AG09319 (cell line): Measurements from ENCODE around the gene HSD17B8.

Source experiments
- DNase-seq: peaks from one replicate; pipeline ENCODE4 v3.0.0-alpha.2; 2010; ENCODE audit warnings: low read depth; ENCODE audit errors: extremely low read depth
- TF ChIP-seq, protein P1 (sequence below): IDR thresholded peaks from 2 replicates; pipeline ENCODE4 v1.5.1; 2011; ENCODE audit warnings: low read depth, mild to moderate bottlenecking, inconsistent platforms, low read length, moderate library complexity

HSD17B8 gene

DNA sequence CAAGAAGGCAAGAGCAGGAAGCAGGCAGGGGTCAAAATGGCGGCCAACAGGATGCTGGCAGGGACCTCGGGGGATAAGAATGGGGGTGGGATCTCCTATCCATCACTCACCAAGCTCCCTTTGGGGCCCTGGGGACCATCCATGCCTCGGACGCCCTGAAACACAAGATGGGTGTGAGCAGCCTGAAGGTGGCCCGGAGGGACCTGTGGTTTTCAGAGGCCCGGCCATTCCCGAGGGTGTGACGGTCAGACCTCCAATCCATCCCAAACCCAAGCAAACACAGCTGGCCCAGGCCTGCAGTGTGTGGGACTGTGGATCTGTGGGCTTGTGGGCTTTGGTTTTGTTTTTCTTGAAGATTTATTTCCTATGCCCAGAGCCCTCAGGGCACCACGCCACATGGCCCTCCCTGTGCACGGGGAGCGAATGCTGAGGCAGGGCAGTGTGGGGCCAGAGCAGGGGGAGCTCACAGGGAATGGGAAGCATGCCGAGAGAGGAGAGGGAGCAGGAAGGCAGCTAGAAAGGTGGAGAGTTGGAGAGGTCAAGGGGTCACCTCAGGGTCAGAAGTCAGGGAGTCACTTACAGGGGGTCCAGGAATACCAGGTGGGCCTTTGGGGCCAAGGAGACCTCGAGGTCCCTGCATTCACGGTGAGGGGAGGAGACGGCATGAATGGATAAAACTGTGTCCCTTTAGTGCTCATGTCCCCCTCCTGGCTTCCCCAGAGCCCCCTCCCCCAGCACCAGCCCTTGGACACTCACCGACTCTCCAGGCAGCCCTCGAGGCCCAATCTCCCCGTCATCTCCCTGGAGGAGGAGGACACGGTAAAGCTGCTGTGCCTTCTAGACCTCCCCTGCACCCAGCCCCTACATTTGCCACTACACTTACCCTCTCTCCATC lies 26.7 kb upstream of the HSD17B8 start:
- DNase-seq = no peak
- TF ChIP-seq, protein P1, sequence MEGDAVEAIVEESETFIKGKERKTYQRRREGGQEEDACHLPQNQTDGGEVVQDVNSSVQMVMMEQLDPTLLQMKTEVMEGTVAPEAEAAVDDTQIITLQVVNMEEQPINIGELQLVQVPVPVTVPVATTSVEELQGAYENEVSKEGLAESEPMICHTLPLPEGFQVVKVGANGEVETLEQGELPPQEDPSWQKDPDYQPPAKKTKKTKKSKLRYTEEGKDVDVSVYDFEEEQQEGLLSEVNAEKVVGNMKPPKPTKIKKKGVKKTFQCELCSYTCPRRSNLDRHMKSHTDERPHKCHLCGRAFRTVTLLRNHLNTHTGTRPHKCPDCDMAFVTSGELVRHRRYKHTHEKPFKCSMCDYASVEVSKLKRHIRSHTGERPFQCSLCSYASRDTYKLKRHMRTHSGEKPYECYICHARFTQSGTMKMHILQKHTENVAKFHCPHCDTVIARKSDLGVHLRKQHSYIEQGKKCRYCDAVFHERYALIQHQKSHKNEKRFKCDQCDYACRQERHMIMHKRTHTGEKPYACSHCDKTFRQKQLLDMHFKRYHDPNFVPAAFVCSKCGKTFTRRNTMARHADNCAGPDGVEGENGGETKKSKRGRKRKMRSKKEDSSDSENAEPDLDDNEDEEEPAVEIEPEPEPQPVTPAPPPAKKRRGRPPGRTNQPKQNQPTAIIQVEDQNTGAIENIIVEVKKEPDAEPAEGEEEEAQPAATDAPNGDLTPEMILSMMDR = no peak

DNA sequence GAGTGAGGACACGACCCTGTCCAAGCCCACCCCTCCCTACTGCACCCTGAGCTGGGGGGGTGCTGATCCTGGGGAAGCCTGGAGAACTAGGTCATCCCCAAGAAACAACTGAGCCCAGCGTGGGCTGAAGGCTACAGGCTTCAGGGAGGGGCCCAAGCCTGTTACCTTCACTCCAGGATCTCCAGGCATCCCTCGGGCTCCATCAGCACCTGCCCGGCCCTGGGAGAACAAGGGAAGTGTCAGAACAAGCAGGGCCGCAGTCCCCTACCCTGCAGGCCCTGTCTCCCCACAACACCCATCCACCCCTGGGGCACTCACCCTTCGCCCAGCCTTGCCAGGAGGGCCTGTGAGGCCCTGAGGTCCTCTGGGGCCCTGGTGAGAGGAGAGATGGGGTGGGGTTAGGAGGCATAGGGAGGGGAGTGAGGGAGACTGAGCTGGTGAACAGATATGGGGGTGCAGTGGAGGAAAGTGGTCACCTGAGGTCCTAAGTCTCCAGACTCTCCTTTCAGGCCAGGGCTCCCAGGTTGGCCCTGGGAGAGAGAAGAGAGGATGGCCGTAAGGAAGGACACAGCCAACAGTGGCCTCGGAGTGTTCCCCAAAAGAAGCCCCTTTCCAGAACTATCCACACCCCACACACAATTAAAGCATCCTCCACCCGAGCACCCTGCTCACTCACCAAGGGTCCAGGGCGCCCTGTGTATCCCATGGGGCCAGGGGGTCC lies 25.5 kb upstream of the HSD17B8 start:
- no peak for DNase-seq
- TF ChIP-seq, protein P1 = no peak

DNA sequence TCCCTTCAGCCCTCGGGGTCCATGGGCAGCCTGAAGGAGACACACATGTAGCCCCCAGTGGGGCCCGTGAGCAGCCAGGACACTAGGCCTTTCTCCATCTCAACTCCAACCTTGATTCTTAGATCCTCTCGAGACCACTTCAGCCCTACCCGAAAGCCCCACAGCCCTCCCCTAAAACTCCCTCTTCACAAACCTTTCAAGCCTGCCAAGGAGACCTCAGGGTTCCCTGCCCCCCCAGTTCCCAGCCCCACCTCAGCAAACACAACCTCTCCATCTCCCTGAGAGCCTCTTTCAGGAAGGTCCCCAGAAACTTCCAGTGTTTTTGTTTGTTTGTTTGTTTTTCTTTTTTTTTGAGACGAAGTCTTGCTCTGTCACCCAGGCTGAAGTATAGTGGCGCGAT lies 23.3 kb upstream of the HSD17B8 start:
- TF ChIP-seq, protein P1 = no peak
- DNase-seq = no peak

DNA sequence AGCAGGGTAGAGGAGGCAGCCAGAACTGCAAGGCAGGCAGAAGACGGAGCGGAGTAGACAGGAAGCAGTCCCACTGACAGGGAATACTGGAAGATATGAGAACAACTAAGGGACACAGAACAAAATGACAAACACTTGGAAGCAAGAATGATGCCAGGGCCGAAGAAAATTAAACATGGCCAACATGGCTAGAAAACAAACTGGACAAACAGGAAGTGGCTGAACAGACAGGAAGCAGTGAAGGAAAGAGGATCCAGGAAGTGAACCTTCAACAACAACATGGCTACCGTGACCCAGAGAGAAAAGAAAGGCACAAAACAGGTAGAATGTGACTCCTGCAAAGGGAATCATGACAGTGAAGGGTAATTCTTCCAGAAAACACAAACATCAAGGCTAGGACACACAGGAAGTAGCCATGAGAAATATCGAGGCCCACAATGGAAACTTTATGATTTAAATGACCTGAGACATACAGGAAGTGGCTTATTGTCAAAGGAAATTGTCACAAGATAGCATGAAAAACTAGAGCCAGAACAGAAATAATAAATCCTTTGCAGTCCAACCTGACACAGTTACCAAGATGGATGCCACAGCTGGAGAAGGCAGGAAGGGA lies 21.3 kb upstream of the HSD17B8 start:
- no peak for DNase-seq
- TF ChIP-seq, protein P1 = no peak

DNA sequence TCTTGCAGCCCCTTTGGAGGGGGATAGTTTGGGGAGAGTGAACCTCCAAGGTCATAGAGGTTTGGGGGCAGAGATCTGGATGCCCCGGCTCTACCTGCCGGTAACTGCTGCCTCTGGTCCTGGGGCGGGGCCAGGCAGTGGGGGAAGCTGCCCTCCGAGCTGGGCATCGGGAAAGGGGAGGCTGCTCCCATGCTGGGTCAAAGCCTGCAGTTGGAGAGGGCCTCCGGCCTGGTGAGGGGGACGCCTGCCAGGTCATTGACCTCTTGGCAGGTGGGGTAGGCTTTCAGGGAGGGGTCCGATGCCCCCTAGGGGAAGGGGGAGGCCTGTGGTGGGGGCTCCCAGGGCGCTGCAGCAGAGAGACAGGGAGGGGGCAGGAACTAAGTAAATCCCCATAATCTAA lies 19.3 kb upstream of the HSD17B8 start:
- TF ChIP-seq, protein P1 = no peak
- DNase-seq = no peak

DNA sequence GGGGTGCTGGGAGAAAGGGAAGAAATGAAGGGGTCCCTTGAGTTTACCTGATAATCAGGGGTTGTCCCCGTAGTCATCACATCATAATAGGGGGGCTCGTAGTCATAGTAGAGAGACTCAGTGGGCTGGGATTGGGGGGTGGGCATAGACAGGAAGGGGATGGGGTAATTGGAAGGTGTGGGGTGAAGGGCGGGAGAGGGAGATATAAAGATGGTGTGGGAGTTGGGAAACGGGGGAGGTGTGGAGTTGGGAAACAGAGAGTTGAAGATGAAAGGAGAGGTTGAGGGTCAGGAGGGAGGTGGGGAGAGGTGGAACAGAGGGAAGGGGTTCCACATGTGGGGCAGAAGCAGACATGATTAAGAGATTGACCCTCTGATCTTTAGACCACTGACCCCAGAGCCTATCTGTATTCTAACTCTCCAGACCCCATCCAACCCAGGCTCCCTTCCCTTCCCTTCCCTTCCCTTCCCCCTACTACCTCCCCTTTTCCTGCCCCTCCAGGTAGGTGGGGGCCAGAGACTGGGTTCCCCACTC lies 18.7 kb upstream of the HSD17B8 start:
- TF ChIP-seq, protein P1 = no peak
- no peak for DNase-seq
